ENCODE results near the gene PIGK. TPM values are rescaled to one million over a fixed set of nuclear protein-coding genes. Genes with fewer than 3 reads are reported as not detected.
A peak's percentile ranks its signal among the peaks of the same experiment; 100 is the strongest.
"Not testable (repeated sequence)": the region's sequence is repeated elsewhere in the genome, so short reads cannot be mapped to it uniquely, and the experiment has no call there.

The PIGK gene
- total and polyA plus RNA-seq, 5 donors from 2014 or later = 18.4 to 68.9 (median 55.9) TPM

GRCh38 chr1:77170687-77171086 lies 48.5 kb downstream of the PIGK start:
- peaks cover 0 to 10% (median 2%) of the 10 kb centered on the region in 7 donors for H3K9me3 Mint-ChIP-seq
- peaks cover 27% of the 10 kb centered on the region for H3K36me3 Mint-ChIP-seq
- Histone ChIP-seq H3K9me3 (ENCODE audit: control insufficient read depth in 2 of 2, low read length in 2 of 2) (peaks cover 0 to 9% of the 10 kb centered on the region in 2 experiments), H3K4me1 (ENCODE audit: control insufficient read depth, insufficient read depth, low read length, poor library complexity, severe bottlenecking) (no peaks in the 10 kb centered on the region), H3K27ac (ENCODE audit: insufficient read depth, low read length, poor library complexity, severe bottlenecking) (no peak overlapping the region), H3K36me3 (ENCODE audit: control insufficient read depth, insufficient read depth, low read length) (peaks cover 8% of the 10 kb centered on the region), H3K4me3 (ENCODE audit: low read depth, low read length) (no peak overlapping the region), H3K27me3 (ENCODE audit: control insufficient read depth, insufficient read depth, low read length) (no peaks in the 10 kb centered on the region)
- H3K4me1 Mint-ChIP-seq = peaks cover 6 to 22% (median 14%) of the 10 kb centered on the region in 4 donors
- no peak overlapping the region for H3K4me3 Mint-ChIP-seq
- DNase-seq (peak in 1 of 3 donors; percentile 27), ATAC-seq (ENCODE audit: low read depth in 2 of 2) (peak; percentile 20 to 50)
- peak overlapping the region in 1 of 3 donors; percentile 6 for H3K27ac Mint-ChIP-seq
- no peaks in the 10 kb centered on the region for H3K27me3 Mint-ChIP-seq

- Histone ChIP-seq H3K27me3 (ENCODE audit: control insufficient read depth, insufficient read depth, low read length) (no peaks in the 10 kb centered on the region), H3K27ac (ENCODE audit: insufficient read depth, low read length, poor library complexity, severe bottlenecking) (no peak overlapping the region), H3K4me1 (ENCODE audit: control insufficient read depth, insufficient read depth, low read length, poor library complexity, severe bottlenecking) (no peaks in the 10 kb centered on the region), H3K9me3 (ENCODE audit: control insufficient read depth in 2 of 2, low read length in 2 of 2) (no peaks in the 10 kb centered on the region), H3K36me3 (ENCODE audit: control insufficient read depth, insufficient read depth, low read length) (peaks cover 23% of the 10 kb centered on the region), H3K4me3 (ENCODE audit: low read depth, low read length) (no peak overlapping the region)
- no peaks in the 10 kb centered on the region for H3K27me3 Mint-ChIP-seq
- H3K9me3 Mint-ChIP-seq = peaks cover 0 to 2% (median 0%) of the 10 kb centered on the region in 7 donors
- H3K4me3 Mint-ChIP-seq = no peak overlapping the region
- DNase-seq (no peak), ATAC-seq (ENCODE audit: low read depth in 2 of 2) (no peak)
- peaks cover 28% of the 10 kb centered on the region for H3K36me3 Mint-ChIP-seq
- H3K27ac Mint-ChIP-seq = no peak overlapping the region
- H3K4me1 Mint-ChIP-seq = peaks cover 6 to 19% (median 16%) of the 10 kb centered on the region in 4 donors
These were observed 50.9 kb downstream of the PIGK start for GRCh38 chr1:77168358-77168757.

GRCh38 chr1:77164434-77164944 lies 54.7 kb downstream of the PIGK start:
- Mint-ChIP-seq H3K36me3 (peaks cover 52% of the 10 kb centered on the region), H3K27ac (no peak overlapping the region), H3K4me1 (peaks cover 2 to 11% (median 6%) of the 10 kb centered on the region in 4 donors), H3K9me3 (peaks cover 0 to 4% (median 0%) of the 10 kb centered on the region in 7 donors), H3K4me3 (no peak overlapping the region), H3K27me3 (no peaks in the 10 kb centered on the region)
- no peak for DNase-seq
- Histone ChIP-seq H3K27ac (ENCODE audit: insufficient read depth, low read length, poor library complexity, severe bottlenecking) (no peak overlapping the region), H3K4me3 (ENCODE audit: low read depth, low read length) (no peak overlapping the region), H3K9me3 (ENCODE audit: control insufficient read depth in 2 of 2, low read length in 2 of 2) (no peaks in the 10 kb centered on the region), H3K27me3 (ENCODE audit: control insufficient read depth, insufficient read depth, low read length) (no peaks in the 10 kb centered on the region), H3K36me3 (ENCODE audit: control insufficient read depth, insufficient read depth, low read length) (peaks cover 49% of the 10 kb centered on the region), H3K4me1 (ENCODE audit: control insufficient read depth, insufficient read depth, low read length, poor library complexity, severe bottlenecking) (no peaks in the 10 kb centered on the region)
- ATAC-seq (ENCODE audit: low read depth in 2 of 2) = no peak

GRCh38 chr1:77159706-77160105 lies 59.5 kb downstream of the PIGK start:
- not testable (repeated sequence) for H3K27me3 ChIP-seq (ENCODE audit: control insufficient read depth, insufficient read depth, low read length); H3K27me3 Mint-ChIP-seq; H3K9me3 Mint-ChIP-seq; DNase-seq; ATAC-seq (ENCODE audit: low read depth in 2 of 2); H3K4me3 ChIP-seq (ENCODE audit: low read depth, low read length); H3K4me1 ChIP-seq (ENCODE audit: control insufficient read depth, insufficient read depth, low read length, poor library complexity, severe bottlenecking); H3K27ac ChIP-seq (ENCODE audit: insufficient read depth, low read length, poor library complexity, severe bottlenecking); H3K4me1 Mint-ChIP-seq; H3K9me3 ChIP-seq (ENCODE audit: control insufficient read depth in 2 of 2, low read length in 2 of 2); H3K4me3 Mint-ChIP-seq
- Mint-ChIP-seq H3K36me3 (peaks cover 57% of the 10 kb centered on the region), H3K27ac (peak overlapping the region in 1 of 3 donors; percentile 15)
- H3K36me3 ChIP-seq (ENCODE audit: control insufficient read depth, insufficient read depth, low read length) = peaks cover 50% of the 10 kb centered on the region

- Mint-ChIP-seq H3K36me3 (peaks cover 52% of the 10 kb centered on the region), H3K4me1 (peaks cover 0 to 9% (median 8%) of the 10 kb centered on the region in 4 donors)
- ATAC-seq (ENCODE audit: low read depth in 2 of 2) = no peak
These were observed 63.0 kb downstream of the PIGK start for GRCh38 chr1:77156214-77156613.

GRCh38 chr1:77146270-77146669 lies 73.0 kb downstream of the PIGK start:
- ATAC-seq (ENCODE audit: low read depth in 2 of 2) (no peak), DNase-seq (no peak)
- Histone ChIP-seq H3K27me3 (ENCODE audit: control insufficient read depth, insufficient read depth, low read length) (no peaks in the 10 kb centered on the region), H3K4me1 (ENCODE audit: control insufficient read depth, insufficient read depth, low read length, poor library complexity, severe bottlenecking) (peaks cover 11% of the 10 kb centered on the region), H3K9me3 (ENCODE audit: control insufficient read depth in 2 of 2, low read length in 2 of 2) (no peaks in the 10 kb centered on the region), H3K4me3 (ENCODE audit: low read depth, low read length) (no peak overlapping the region), H3K27ac (ENCODE audit: insufficient read depth, low read length, poor library complexity, severe bottlenecking) (no peak overlapping the region), H3K36me3 (ENCODE audit: control insufficient read depth, insufficient read depth, low read length) (peaks cover under 1% of the 10 kb centered on the region)
- Mint-ChIP-seq H3K4me1 (peaks cover 25 to 35% (median 30%) of the 10 kb centered on the region in 4 donors), H3K9me3 (no peaks in the 10 kb centered on the region), H3K4me3 (no peak overlapping the region), H3K27ac (no peak overlapping the region), H3K36me3 (peaks cover 10% of the 10 kb centered on the region), H3K27me3 (no peaks in the 10 kb centered on the region)

More at GRCh38 chr1:77156214-77156613, 63.0 kb downstream of the PIGK start:
- peaks cover 0 to 4% of the 10 kb centered on the region in 2 experiments for H3K9me3 ChIP-seq (ENCODE audit: control insufficient read depth in 2 of 2, low read length in 2 of 2)
- Mint-ChIP-seq H3K27me3 (no peaks in the 10 kb centered on the region), H3K4me3 (no peak overlapping the region), H3K27ac (no peak overlapping the region), H3K9me3 (peaks cover 0 to 6% (median 1%) of the 10 kb centered on the region in 7 donors)
- H3K4me3 ChIP-seq (ENCODE audit: low read depth, low read length) = no peak overlapping the region
- H3K27ac ChIP-seq (ENCODE audit: insufficient read depth, low read length, poor library complexity, severe bottlenecking) = no peak overlapping the region
- H3K4me1 ChIP-seq (ENCODE audit: control insufficient read depth, insufficient read depth, low read length, poor library complexity, severe bottlenecking) = no peaks in the 10 kb centered on the region
- peaks cover 34% of the 10 kb centered on the region for H3K36me3 ChIP-seq (ENCODE audit: control insufficient read depth, insufficient read depth, low read length)
- no peaks in the 10 kb centered on the region for H3K27me3 ChIP-seq (ENCODE audit: control insufficient read depth, insufficient read depth, low read length)
- no peak for DNase-seq

GRCh38 chr1:77143529-77144121 lies 75.6 kb downstream of the PIGK start:
- peak in 2 of 3 donors; percentile 12 to 34 for DNase-seq
- Mint-ChIP-seq H3K36me3 (peaks cover 14% of the 10 kb centered on the region), H3K4me1 (peaks cover 4 to 24% (median 7%) of the 10 kb centered on the region in 4 donors), H3K27me3 (no peaks in the 10 kb centered on the region), H3K27ac (no peak overlapping the region), H3K9me3 (no peaks in the 10 kb centered on the region), H3K4me3 (no peak overlapping the region)
- H3K27ac ChIP-seq (ENCODE audit: insufficient read depth, low read length, poor library complexity, severe bottlenecking) = no peak overlapping the region
- no peak overlapping the region for H3K4me3 ChIP-seq (ENCODE audit: low read depth, low read length)
- H3K4me1 ChIP-seq (ENCODE audit: control insufficient read depth, insufficient read depth, low read length, poor library complexity, severe bottlenecking) = peaks cover 5% of the 10 kb centered on the region
- H3K27me3 ChIP-seq (ENCODE audit: control insufficient read depth, insufficient read depth, low read length) = no peaks in the 10 kb centered on the region
- H3K36me3 ChIP-seq (ENCODE audit: control insufficient read depth, insufficient read depth, low read length) = peaks cover 2% of the 10 kb centered on the region
- ATAC-seq (ENCODE audit: low read depth in 2 of 2) = no peak
- no peaks in the 10 kb centered on the region for H3K9me3 ChIP-seq (ENCODE audit: control insufficient read depth in 2 of 2, low read length in 2 of 2)

GRCh38 chr1:77139389-77139788 lies 79.8 kb downstream of the PIGK start:
- Histone ChIP-seq H3K36me3 (ENCODE audit: control insufficient read depth, insufficient read depth, low read length) (peaks cover 2% of the 10 kb centered on the region), H3K27ac (ENCODE audit: insufficient read depth, low read length, poor library complexity, severe bottlenecking) (no peak overlapping the region), H3K9me3 (ENCODE audit: control insufficient read depth in 2 of 2, low read length in 2 of 2) (no peaks in the 10 kb centered on the region), H3K4me3 (ENCODE audit: low read depth, low read length) (no peak overlapping the region), H3K4me1 (ENCODE audit: control insufficient read depth, insufficient read depth, low read length, poor library complexity, severe bottlenecking) (no peaks in the 10 kb centered on the region), H3K27me3 (ENCODE audit: control insufficient read depth, insufficient read depth, low read length) (no peaks in the 10 kb centered on the region)
- DNase-seq (no peak), ATAC-seq (ENCODE audit: low read depth in 2 of 2) (no peak)
- H3K27ac Mint-ChIP-seq = no peak overlapping the region
- peaks cover 0 to 17% (median 0%) of the 10 kb centered on the region in 4 donors for H3K4me1 Mint-ChIP-seq
- no peaks in the 10 kb centered on the region for H3K9me3 Mint-ChIP-seq
- no peak overlapping the region for H3K4me3 Mint-ChIP-seq
- H3K27me3 Mint-ChIP-seq = no peaks in the 10 kb centered on the region
- peaks cover 19% of the 10 kb centered on the region for H3K36me3 Mint-ChIP-seq

Measured in CD4-positive, CD25-positive, alpha-beta regulatory T cell (primary cell).